GM21723 (cell line): ENCODE results near the gene ARSA.
A peak's percentile ranks its signal among the peaks of the same experiment; 100 is the strongest.
"Not testable (repeated sequence)": the region's sequence is repeated elsewhere in the genome, so short reads cannot be mapped to it uniquely, and the experiment has no call there.

Experiments
- ATAC-seq: cut with Tn5 transposase; IDR thresholded peaks from one replicate; pipeline ENCODE4 v1.9.1; 2021; ENCODE audit warnings: mild to moderate bottlenecking, moderate library complexity; ENCODE audit not compliant: unreplicated experiment

The ARSA gene

GRCh38 chr22:50627642-50628542, at the start of gene ARSA:
TSS of gene ARSA (minus strand) at chr22:50628152. CDS start at chr22:50627779, 373 bp downstream.
- peak; percentile 64 for ATAC-seq

GRCh38 chr22:50676661-50677492, 48.9 kb upstream of the ARSA start:
- ATAC-seq, result no peak

GRCh38 chr22:50676180-50676636, 48.3 kb upstream of the ARSA start:
- no peak for ATAC-seq

- no peak for ATAC-seq
Observed at GRCh38 chr22:50675553-50676179, 47.7 kb upstream of the ARSA start.

GRCh38 chr22:50674606-50675552, 46.9 kb upstream of the ARSA start:
- no peak for ATAC-seq

- no peak for ATAC-seq
Observed at GRCh38 chr22:50674130-50674500, 46.2 kb upstream of the ARSA start.

- ATAC-seq, result no peak
Observed at GRCh38 chr22:50673231-50674129, 45.5 kb upstream of the ARSA start.

- no peak for ATAC-seq
Observed at GRCh38 chr22:50672471-50673230, 44.7 kb upstream of the ARSA start, which contains the start of gene SHANK3. TSS of gene SHANK3 (plus strand) at chr22:50672823.

- ATAC-seq, result no peak
Observed at GRCh38 chr22:50672041-50672440, 44.1 kb upstream of the ARSA start.

- ATAC-seq, result no peak
Observed at GRCh38 chr22:50671641-50672040, 43.7 kb upstream of the ARSA start.

- no peak for ATAC-seq
Observed at GRCh38 chr22:50670914-50671538, 43.1 kb upstream of the ARSA start.

GRCh38 chr22:50670513-50670912, 42.6 kb upstream of the ARSA start:
- no peak for ATAC-seq

- no peak for ATAC-seq
Observed at GRCh38 chr22:50665738-50666137, 37.8 kb upstream of the ARSA start.

GRCh38 chr22:50665212-50665611, 37.3 kb upstream of the ARSA start:
- ATAC-seq, result no peak

GRCh38 chr22:50660306-50660705, 32.4 kb upstream of the ARSA start:
- ATAC-seq, result no peak

GRCh38 chr22:50659711-50660110, 31.8 kb upstream of the ARSA start:
- ATAC-seq, result not testable (repeated sequence)

GRCh38 chr22:50657925-50658324, 30.0 kb upstream of the ARSA start:
- no peak for ATAC-seq
